Stimulated activated CD8-positive, alpha-beta memory T cell treated with anti-CD3 and anti-CD28 coated beads, Interleukin-2, amount 100 ng/mL, for 48 hours (primary cell): ENCODE measurements around the gene UBR3.
"Not testable (repeated sequence)": the region's sequence is repeated elsewhere in the genome, so short reads cannot be mapped to it uniquely, and the experiment has no call there.

ENCODE experiments used
- DNase-seq, 2 donors: peaks; one replicate each; pipeline ENCODE4 v3.0.0-alpha.2; 2020; ENCODE audit warnings: low read depth in 2 of 2

The UBR3 gene, protein sequence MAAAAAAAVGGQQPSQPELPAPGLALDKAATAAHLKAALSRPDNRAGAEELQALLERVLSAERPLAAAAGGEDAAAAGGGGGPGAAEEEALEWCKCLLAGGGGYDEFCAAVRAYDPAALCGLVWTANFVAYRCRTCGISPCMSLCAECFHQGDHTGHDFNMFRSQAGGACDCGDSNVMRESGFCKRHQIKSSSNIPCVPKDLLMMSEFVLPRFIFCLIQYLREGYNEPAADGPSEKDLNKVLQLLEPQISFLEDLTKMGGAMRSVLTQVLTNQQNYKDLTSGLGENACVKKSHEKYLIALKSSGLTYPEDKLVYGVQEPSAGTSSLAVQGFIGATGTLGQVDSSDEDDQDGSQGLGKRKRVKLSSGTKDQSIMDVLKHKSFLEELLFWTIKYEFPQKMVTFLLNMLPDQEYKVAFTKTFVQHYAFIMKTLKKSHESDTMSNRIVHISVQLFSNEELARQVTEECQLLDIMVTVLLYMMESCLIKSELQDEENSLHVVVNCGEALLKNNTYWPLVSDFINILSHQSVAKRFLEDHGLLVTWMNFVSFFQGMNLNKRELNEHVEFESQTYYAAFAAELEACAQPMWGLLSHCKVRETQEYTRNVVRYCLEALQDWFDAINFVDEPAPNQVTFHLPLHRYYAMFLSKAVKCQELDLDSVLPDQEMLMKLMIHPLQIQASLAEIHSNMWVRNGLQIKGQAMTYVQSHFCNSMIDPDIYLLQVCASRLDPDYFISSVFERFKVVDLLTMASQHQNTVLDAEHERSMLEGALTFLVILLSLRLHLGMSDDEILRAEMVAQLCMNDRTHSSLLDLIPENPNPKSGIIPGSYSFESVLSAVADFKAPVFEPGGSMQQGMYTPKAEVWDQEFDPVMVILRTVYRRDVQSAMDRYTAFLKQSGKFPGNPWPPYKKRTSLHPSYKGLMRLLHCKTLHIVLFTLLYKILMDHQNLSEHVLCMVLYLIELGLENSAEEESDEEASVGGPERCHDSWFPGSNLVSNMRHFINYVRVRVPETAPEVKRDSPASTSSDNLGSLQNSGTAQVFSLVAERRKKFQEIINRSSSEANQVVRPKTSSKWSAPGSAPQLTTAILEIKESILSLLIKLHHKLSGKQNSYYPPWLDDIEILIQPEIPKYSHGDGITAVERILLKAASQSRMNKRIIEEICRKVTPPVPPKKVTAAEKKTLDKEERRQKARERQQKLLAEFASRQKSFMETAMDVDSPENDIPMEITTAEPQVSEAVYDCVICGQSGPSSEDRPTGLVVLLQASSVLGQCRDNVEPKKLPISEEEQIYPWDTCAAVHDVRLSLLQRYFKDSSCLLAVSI (N-terminal part only)

GRCh38 chr2:169827272-169828140, at the start of gene UBR3:
TSS of gene UBR3 (plus strand) at chr2:169827454. CDS start at chr2:169827508, 54 bp downstream.
- peak; percentile 85 to 87 for DNase-seq

DNA sequence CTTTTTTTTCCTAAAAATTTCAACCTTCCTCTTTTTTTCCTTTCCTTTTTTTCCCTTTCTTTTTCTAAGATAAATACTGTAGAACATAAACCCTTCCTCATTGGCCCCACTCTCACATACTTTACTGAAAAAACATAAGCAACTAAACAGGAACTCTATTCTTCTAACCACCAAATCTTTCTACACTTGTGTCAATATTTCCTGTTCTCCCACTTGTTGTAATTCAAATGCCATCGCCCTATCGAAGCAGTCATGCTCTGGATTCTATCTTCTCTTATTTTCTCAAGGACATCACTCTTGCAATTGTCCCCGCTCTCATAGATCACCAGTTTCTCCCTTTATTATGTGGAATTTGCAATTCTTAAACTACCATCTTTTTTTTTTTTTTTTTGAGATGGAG, 48.8 kb upstream of the UBR3 start:
- no peak for DNase-seq

DNA sequence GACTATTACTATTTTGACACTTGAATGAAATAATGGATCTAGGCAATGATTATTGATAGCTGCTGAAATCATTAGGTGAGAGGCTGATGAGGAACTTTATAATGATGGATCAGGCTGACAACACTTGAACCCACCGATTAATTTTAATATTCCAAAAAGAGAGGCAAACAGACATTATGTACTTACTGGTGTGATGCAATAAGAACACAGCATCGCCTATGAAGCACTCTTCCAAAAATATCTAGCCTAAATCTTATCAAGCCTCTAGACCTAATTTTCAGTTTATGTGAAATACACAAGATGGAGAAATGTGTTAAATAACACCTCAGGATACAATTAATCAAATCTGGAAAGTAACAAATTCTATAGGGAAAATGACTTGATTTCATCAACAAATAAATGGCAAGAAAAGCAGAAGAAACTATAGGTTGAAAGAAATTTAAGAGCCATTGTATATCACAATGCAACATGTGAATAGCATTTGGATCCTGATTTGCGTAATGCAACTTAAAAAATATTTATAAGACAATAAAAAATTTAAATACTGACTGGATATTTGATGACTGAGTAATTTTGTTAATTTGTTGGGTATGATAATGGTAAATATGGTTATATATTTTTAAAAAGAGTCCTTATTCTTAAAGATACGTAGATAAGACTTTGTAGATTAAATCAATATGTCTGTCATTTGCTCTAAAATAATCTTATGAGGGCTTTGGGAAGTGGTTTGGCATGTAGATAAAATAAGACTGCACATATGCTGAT, 45.8 kb upstream of the UBR3 start:
- DNase-seq: no peak

GRCh38 chr2:169782513-169782912, 44.7 kb upstream of the UBR3 start:
- no peak for DNase-seq

DNA sequence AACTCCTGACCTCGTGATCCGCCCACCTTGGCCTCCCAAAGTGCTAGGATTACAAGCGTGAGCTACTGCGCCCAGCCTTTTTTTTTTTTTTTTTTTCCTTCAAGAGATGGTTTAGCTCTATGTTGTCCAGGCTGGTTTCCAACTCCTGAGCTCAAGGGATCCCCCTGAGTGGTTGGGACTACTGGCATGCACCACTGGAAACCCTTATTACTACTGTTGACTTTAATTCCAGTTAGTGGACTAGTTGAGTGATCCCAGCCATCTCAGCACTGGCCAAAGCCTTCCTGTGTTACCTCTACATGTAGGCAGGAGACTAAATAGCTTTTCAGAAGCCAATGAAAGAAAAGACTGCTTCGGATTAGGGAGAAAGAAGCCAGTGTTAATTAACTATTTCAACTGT, 36.7 kb upstream of the UBR3 start:
- no peak for DNase-seq

DNA sequence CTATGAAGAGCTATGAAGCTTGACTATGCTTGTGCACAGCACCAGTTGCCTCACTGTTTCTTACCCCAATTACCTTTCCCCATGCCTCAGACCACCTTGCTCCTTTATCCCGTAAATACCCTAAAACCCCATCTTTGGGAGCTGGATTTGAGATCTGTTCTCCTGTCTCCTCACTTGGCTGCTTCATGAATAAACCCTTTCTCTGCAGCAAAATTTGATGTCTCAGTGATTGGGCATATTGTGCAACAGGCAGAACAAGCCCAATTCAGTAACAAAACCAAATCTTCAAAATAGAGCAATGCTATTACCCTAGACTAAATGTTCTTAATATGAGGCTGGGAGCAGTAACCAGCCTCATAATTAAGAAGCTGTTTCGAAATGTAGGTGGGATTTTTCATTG, 32.1 kb upstream of the UBR3 start:
- DNase-seq: no peak

DNA sequence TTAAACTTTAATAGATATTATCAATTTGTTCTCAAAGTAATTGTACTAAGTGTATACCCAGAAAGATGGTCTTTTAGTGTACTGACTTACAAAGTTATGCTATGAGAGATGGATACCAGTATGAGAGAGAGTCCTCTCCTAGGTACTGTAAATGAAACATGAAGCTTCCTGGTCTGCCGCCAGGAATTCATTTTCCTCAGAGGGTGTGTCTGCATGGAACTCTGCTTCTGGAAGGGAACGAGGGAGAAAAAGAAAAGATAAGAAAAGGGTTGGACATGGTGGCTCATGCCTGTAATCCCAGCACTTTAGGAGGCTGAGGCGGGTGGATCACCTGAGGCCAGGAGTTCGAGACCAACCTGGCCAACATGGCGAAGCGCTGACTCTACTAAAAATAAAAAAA, 30.8 kb upstream of the UBR3 start:
- no peak for DNase-seq

- DNase-seq: no peak
These were observed 29.7 kb upstream of the UBR3 start for GRCh38 chr2:169797601-169798000.

DNA sequence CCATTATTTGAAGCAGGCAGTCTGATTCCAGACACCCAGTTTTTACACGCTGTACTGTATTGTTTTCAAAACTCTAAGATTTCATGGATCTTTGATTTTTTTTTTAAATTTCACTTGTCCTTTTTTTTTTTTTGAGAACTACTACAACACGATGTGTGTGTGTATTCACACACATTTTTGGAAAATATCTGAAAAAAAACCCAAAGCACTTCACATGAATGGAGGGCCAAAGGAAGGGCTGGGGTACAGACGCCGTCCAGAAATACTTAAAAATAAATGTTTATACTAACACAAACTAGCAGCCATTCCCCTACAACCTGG, 28.9 kb upstream of the UBR3 start:
- DNase-seq: no peak

- DNase-seq: peak; percentile 95 to 96
These were observed 28.3 kb upstream of the UBR3 start, which contains the start of gene SSB for GRCh38 chr2:169798718-169799592. TSS of gene SSB (plus strand) at chr2:169798871. CDS start at chr2:169800961, 2,090 bp downstream.

- DNase-seq: no peak
These were observed 23.8 kb upstream of the UBR3 start for GRCh38 chr2:169803480-169803879.

DNA sequence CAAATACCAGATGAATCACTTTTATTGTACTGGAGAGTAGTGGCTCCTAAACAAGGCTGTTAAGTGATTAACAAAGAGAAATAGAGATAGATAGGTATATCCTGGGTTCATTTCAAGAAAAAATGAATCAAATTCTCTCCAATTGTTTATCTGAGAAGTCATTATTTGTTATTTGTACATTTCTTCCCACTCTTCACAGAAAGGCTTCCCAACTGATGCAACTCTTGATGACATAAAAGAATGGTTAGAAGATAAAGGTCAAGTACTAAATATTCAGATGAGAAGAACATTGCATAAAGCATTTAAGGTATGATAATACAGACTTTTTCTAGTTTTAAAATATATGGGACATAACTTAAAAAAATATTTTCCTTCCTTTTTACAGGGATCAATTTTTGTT, 20.7 kb upstream of the UBR3 start:
- no peak for DNase-seq

DNA sequence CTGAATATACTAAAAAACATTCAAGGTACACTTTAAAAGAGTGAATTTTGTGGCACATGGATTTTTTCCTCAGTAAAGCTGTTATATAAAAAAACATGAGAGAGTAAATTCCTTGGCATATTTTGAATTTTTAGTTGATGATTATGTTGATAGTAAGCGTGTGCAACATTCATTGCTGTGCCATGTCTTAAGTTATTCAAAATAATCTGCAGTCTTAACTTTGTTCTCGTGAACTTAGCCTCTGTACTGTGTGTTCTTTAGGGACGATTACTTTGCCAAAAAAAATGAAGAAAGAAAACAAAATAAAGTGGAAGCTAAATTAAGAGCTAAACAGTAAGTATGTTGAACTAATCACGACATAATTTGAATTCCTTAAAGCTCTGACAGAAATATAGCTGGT, 19.0 kb upstream of the UBR3 start:
- no peak for DNase-seq

GRCh38 chr2:169815849-169816248, 11.4 kb upstream of the UBR3 start:
- DNase-seq: no peak

GRCh38 chr2:169816961-169817360, 10.3 kb upstream of the UBR3 start:
- not testable (repeated sequence) for DNase-seq

GRCh38 chr2:169817369-169817768, 9.9 kb upstream of the UBR3 start:
- not testable (repeated sequence) for DNase-seq

DNA sequence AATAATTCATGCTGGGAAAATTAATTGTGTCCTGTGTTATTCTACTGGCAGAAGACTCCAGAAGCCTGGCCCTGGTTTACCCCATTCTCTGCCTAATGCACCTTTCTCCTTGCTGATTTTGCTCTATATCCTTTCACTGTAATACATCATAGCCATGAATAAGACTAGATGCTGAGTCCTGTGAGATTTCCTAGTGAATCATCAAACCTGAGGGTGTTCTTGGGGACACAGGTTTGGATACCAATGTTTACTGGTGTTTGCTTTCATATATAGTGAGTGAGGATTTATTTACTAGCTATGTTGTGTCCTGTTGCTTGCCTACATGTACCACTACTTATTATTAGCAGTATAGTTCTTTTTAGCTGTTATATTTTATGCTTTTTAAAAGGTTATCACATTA, 9.0 kb upstream of the UBR3 start:
- no peak for DNase-seq

- DNase-seq: no peak
These were observed 8.1 kb upstream of the UBR3 start for GRCh38 chr2:169819106-169819505.

DNA sequence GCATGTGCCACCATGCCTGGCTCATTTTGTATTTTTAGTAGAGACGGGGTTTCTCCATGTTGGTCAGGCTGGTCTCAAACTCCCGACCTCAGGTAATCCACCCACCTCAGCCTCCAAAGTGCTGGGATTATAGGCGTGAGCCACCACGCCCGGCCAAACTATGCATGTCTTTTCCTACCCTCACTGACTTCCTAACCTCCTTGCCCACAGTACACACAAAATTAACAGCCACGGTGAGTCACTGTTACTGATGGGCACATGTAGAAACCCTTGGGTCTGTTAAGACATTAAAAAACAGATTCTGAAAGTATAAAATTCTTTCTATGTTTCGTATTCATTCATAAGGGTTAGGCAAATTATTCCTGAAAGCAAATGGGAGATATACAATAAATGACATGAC, 7.2 kb upstream of the UBR3 start:
- not testable (repeated sequence) for DNase-seq
